Neuronal stem cell (in vitro differentiated cells): Measurements from ENCODE around the gene STXBP5.

Source experiments
- DNase-seq: peaks from one replicate; pipeline ENCODE4 v3.0.0-alpha.2; 2013; ENCODE audit warnings: low spot score
- H2AFZ ChIP-seq: one replicate; pipeline ENCODE4 v1.6.1; 2013; ENCODE audit warnings: mild to moderate bottlenecking, low read length, inconsistent platforms
- H2AK5ac ChIP-seq: 2 replicates; pipeline ENCODE4 v1.6.1; 2013; ENCODE audit warnings: low read depth, mild to moderate bottlenecking, inconsistent platforms, low read length, moderate library complexity, mixed read lengths
- H2BK120ac ChIP-seq: 2 replicates; pipeline ENCODE4 v1.6.1; 2013; ENCODE audit warnings: low read depth, mild to moderate bottlenecking, inconsistent platforms, low read length, moderate library complexity, mixed read lengths
- H2BK12ac ChIP-seq: one replicate; pipeline ENCODE4 v1.6.1; 2013; ENCODE audit warnings: low read length, inconsistent platforms
- H2BK15ac ChIP-seq: 2 replicates; pipeline ENCODE4 v1.6.1; 2013; ENCODE audit warnings: mild to moderate bottlenecking, low read length, inconsistent platforms, mixed read lengths
- H2BK5ac ChIP-seq: one replicate; pipeline ENCODE4 v1.6.1; 2013; ENCODE audit warnings: inconsistent platforms, mild to moderate bottlenecking, low read length, moderate library complexity
- H3K14ac ChIP-seq: one replicate; pipeline ENCODE4 v1.6.1; 2013; ENCODE audit warnings: low read length, inconsistent platforms
- H3K18ac ChIP-seq: 2 replicates; pipeline ENCODE4 v1.6.1; 2013; ENCODE audit warnings: low read length, inconsistent platforms
- H3K23ac ChIP-seq: 2 replicates; pipeline ENCODE4 v1.6.1; 2013; ENCODE audit warnings: low read depth, mild to moderate bottlenecking, mixed read lengths, low read length, inconsistent platforms; ENCODE audit not compliant: poor library complexity
- H3K27ac ChIP-seq: replicated peaks from 3 replicates; pipeline ENCODE4 v1.5.1; 2013; ENCODE audit warnings: low read length, inconsistent platforms
- H3K27me3 ChIP-seq, 3 experiments: 2 replicates each; pipeline ENCODE4 v1.6.1; 2013; ENCODE audit warnings: low read length in 3 of 3, mild to moderate bottlenecking in 2 of 3, inconsistent platforms in 1 of 3, low read depth in 1 of 3, mixed read lengths in 1 of 3, moderate library complexity in 1 of 3; ENCODE audit not compliant: control insufficient read depth in 3 of 3, insufficient read depth in 3 of 3
- H3K36me3 ChIP-seq, 2 donors: replicated peaks in 1 of 2; 2 replicates each; pipeline ENCODE4 v1.6.1; 2013; ENCODE audit warnings: low read length in 2 of 2; ENCODE audit not compliant: control insufficient read depth in 2 of 2, insufficient read depth in 2 of 2
- H3K4ac ChIP-seq: 2 replicates; pipeline ENCODE4 v1.6.1; 2013; ENCODE audit warnings: inconsistent platforms, mild to moderate bottlenecking, low read length, moderate library complexity
- H3K4me1 ChIP-seq, 2 donors: 1 replicate in 1 of 2; 2 replicates in 1 of 2; pipeline ENCODE4 v1.6.1; 2013; ENCODE audit warnings: low read length in 2 of 2, low read depth in 1 of 2; ENCODE audit not compliant: control insufficient read depth in 2 of 2, insufficient read depth in 1 of 2
- H3K4me2 ChIP-seq: one replicate; pipeline ENCODE4 v1.6.1; 2013; ENCODE audit warnings: mild to moderate bottlenecking, low read length, inconsistent platforms; ENCODE audit not compliant: insufficient read depth, poor library complexity, severe bottlenecking
- H3K4me3 ChIP-seq, 2 donors: 2 replicates each; pipeline ENCODE4 v1.5.1; 2013; ENCODE audit warnings: low read length in 2 of 2, mild to moderate bottlenecking in 2 of 2, inconsistent platforms in 1 of 2, moderate library complexity in 1 of 2
- H3K79me1 ChIP-seq: one replicate; pipeline ENCODE4 v1.6.1; 2013; ENCODE audit warnings: low read depth, mild to moderate bottlenecking, inconsistent platforms, low read length, moderate library complexity
- H3K9ac ChIP-seq: one replicate; pipeline ENCODE4 v1.6.1; 2013; ENCODE audit warnings: mild to moderate bottlenecking, low read depth, low read length, inconsistent platforms; ENCODE audit not compliant: poor library complexity
- H3K9me3 ChIP-seq, 2 donors: replicated peaks in 1 of 2; 2 replicates each; pipeline versions ENCODE3 to v1.6.1; 2013; ENCODE audit warnings: low read length in 2 of 2, mild to moderate bottlenecking in 2 of 2, inconsistent platforms in 1 of 2, low read depth in 1 of 2, mixed read lengths in 1 of 2, moderate library complexity in 1 of 2; ENCODE audit not compliant: control insufficient read depth in 2 of 2, insufficient read depth in 1 of 2
- H4K8ac ChIP-seq: one replicate; pipeline ENCODE4 v1.6.1; 2013; ENCODE audit warnings: low read depth, mild to moderate bottlenecking, inconsistent platforms, low read length, moderate library complexity
- H4K91ac ChIP-seq: one replicate; pipeline ENCODE4 v1.6.1; 2013; ENCODE audit warnings: low read length, low read depth, mild to moderate bottlenecking, inconsistent platforms; ENCODE audit not compliant: poor library complexity
- WGBS, 2 donors: extraction: QIAGEN DNeasy Blood & Tissue Kit; methylation state at CpG; one replicate each; pipeline ENCODE4 v1.1.7; 2013; ENCODE audit warnings: missing lambda C conversion rate in 2 of 2, mixed read lengths in 1 of 2; ENCODE audit not compliant: insufficient read length in 2 of 2, insufficient replicate concordance in 1 of 2; ENCODE audit errors: extremely low coverage in 2 of 2; 5-methylcytosine and 5-hydroxymethylcytosine counted together

Gene STXBP5

GRCh38 chr6:147213772-147214171 is 9.6 kb downstream of the STXBP5 start:
- Histone ChIP-seq H2BK12ac (no peak overlapping the region), H3K9ac (no peak overlapping the region), H3K4me2 (no peak overlapping the region), H4K91ac (no peak overlapping the region), H3K18ac (no peak overlapping the region), H3K36me3 (peaks cover 0 to 3% of the 10 kb centered on the region in 2 donors), H3K4me3 (no peak overlapping the region), H2BK120ac (no peak overlapping the region), H4K8ac (no peak overlapping the region), H3K4me1 (peaks cover 0 to 3% of the 10 kb centered on the region in 2 donors), H3K23ac (no peak overlapping the region), H3K9me3 (no peaks in the 10 kb centered on the region), H3K27ac (no peak overlapping the region), H3K27me3 (no peaks in the 10 kb centered on the region), H2AFZ (no peak overlapping the region), H3K79me1 (no peaks in the 10 kb centered on the region), H2AK5ac (no peak overlapping the region), H3K4ac (no peak overlapping the region), H2BK5ac (no peak overlapping the region), H3K14ac (no peak overlapping the region), H2BK15ac (no peak overlapping the region)
- WGBS, 2 donors = no CpG with 5 or more reads among the region's 1 CpG
- no peak for DNase-seq

DNA sequence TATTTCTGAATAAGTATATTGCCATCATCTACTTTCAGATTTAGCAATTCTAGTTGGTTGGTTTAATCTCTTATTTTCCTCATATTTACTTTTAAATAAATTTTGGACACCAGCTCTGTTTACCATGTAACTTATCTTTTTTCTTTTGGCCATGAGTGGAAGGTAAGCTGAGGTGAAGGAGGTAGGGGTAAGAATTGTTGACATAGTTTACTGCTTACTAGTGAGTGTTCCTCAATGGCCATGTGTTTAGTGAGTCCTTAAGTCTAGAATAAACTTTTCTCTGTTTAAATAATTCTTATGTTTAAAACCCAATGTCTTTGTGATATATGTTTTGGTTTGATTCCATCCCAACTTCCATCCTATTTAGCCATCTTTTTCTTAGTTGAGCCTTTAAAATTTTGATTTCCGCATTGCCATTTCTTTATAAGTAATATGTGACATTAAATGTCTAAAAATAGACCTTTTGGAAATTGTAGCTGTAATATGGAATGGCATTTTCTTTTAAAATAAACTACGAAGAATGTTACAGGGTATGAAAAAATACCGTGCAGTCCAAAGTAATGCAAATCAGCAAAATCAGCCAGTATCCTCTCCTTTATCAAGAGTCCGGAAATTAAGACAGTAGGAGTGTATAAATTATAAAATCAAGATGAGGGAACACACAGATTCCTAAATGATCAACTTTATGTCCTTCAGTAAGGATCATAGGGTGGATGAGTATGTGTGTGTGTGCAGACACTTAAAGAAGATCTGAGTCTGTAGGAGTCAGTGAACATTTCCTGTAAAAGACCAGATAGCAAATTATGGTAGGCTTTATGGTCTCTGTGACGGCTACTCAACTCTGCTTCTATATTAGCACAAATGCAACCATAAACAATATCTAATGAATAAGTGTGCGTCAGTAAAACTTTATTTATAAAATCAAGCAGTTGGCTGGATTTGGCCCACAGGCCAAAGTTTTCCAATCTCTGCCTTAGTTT is 10.3 kb downstream of the STXBP5 start:
- no peak overlapping the region for H3K4me3 ChIP-seq
- H3K4me1 ChIP-seq = peaks cover 0 to 3% of the 10 kb centered on the region in 2 donors
- H4K8ac ChIP-seq = no peak overlapping the region
- H3K14ac ChIP-seq = no peak overlapping the region
- no peaks in the 10 kb centered on the region for H3K9me3 ChIP-seq
- no peak overlapping the region for H3K18ac ChIP-seq
- no peak overlapping the region for H3K27ac ChIP-seq
- H2BK5ac ChIP-seq = no peak overlapping the region
- no peak overlapping the region for H3K4me2 ChIP-seq
- H3K23ac ChIP-seq = no peak overlapping the region
- DNase-seq = no peak
- H3K9ac ChIP-seq = no peak overlapping the region
- H2AFZ ChIP-seq = no peak overlapping the region
- H2BK120ac ChIP-seq = no peak overlapping the region
- H4K91ac ChIP-seq = no peak overlapping the region
- no peak overlapping the region for H2AK5ac ChIP-seq
- no peak overlapping the region for H2BK12ac ChIP-seq
- WGBS, 2 donors = no CpG with 5 or more reads among the region's 6 CpGs
- no peak overlapping the region for H3K4ac ChIP-seq
- H2BK15ac ChIP-seq = no peak overlapping the region
- peaks cover 0 to 4% of the 10 kb centered on the region in 2 donors for H3K36me3 ChIP-seq
- H3K27me3 ChIP-seq = no peaks in the 10 kb centered on the region
- H3K79me1 ChIP-seq = no peaks in the 10 kb centered on the region

DNA sequence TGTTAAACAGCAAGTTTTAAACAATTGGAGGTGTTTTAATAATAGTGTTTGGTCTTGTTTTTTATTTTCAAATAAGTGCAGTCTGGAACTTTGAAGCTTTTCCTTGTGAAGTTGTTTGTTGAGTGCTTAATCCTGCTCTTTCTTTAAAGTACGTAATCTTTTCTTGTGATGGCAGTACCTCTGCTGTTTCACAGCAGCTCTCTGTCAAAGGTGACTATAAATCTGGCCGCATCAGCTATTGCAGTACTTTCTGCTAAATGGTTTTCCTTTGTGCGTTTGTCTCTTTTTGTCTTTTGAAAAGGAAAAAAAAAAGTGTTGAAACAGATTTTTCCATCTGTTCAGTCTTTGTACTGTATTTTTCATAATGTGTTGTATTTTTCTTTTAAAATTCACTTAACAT is 12.7 kb downstream of the STXBP5 start:
- Histone ChIP-seq H2AFZ (no peak overlapping the region), H3K9me3 (no peaks in the 10 kb centered on the region), H3K23ac (no peak overlapping the region), H3K9ac (no peak overlapping the region), H2BK12ac (no peak overlapping the region), H4K91ac (no peak overlapping the region), H2BK120ac (no peak overlapping the region), H3K79me1 (no peaks in the 10 kb centered on the region), H3K4me2 (no peak overlapping the region), H2AK5ac (no peak overlapping the region), H3K27me3 (no peaks in the 10 kb centered on the region), H3K27ac (no peak overlapping the region), H4K8ac (no peak overlapping the region), H3K18ac (no peak overlapping the region), H3K14ac (no peak overlapping the region), H3K4ac (no peak overlapping the region), H3K4me3 (no peak overlapping the region), H3K36me3 (peaks cover 0 to 4% of the 10 kb centered on the region in 2 donors), H3K4me1 (peaks cover 0 to 3% of the 10 kb centered on the region in 2 donors), H2BK15ac (no peak overlapping the region), H2BK5ac (no peak overlapping the region)
- no peak for DNase-seq
- no CpG with 5 or more reads among the region's 3 CpGs for WGBS, 2 donors

DNA sequence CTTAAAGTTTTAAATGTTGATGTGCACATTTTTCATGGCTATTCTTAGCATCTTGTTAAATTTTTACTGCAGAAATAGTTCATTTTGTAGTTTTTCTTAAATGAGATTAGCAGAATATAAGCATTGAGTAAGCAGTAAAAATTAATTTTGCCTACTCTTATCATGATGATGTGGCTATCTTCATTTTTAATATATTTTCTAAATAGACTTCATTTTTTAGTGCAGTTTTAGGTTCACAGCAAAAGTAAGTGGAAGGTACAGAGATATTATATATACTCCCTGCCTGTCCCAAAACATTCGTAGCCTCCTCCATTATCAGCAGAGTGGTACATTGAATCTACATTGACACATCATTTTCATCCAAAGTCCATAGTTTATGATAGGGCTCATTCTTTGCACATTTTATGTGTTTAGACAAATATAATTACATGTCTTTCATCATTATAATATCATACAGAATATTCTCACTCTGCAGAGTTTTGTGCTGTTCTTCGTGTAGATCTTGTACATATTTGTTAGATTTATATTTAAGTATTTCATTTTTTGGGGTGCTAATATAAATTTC is 13.7 kb downstream of the STXBP5 start:
- H3K4me3 ChIP-seq = no peak overlapping the region

More for the DNA sequence above, 13.7 kb downstream of the STXBP5 start:
- Histone ChIP-seq H3K9me3 (no peaks in the 10 kb centered on the region), H2AK5ac (no peak overlapping the region), H3K23ac (no peak overlapping the region), H2AFZ (no peak overlapping the region), H2BK15ac (no peak overlapping the region), H3K18ac (no peak overlapping the region), H3K79me1 (no peaks in the 10 kb centered on the region), H4K8ac (no peak overlapping the region), H2BK5ac (no peak overlapping the region), H3K4ac (no peak overlapping the region), H3K4me2 (no peak overlapping the region), H3K36me3 (peaks cover 0 to 4% of the 10 kb centered on the region in 2 donors), H3K14ac (no peak overlapping the region), H3K27me3 (no peaks in the 10 kb centered on the region), H3K9ac (no peak overlapping the region), H3K4me1 (no peaks in the 10 kb centered on the region), H4K91ac (no peak overlapping the region), H2BK120ac (no peak overlapping the region), H2BK12ac (no peak overlapping the region), H3K27ac (no peak overlapping the region)
- DNase-seq = no peak
- WGBS, 2 donors = no CpG with 5 or more reads among the region's 2 CpGs
